SK-N-SH treated with all-trans-retinoic acid at 6 μM for 48 hours (cell line): ENCODE data around the gene GPC5.

Experiments
- ATAC-seq: fragments of 200-7000 bp; cut with Tn5 transposase; 3 replicates; pipeline ENCODE4 v1.9.1; 2020; ENCODE audit warnings: mild to moderate bottlenecking, moderate library complexity
- ARNTL ChIP-seq: fragments of 450-650 bp; formaldehyde crosslinking; IDR thresholded peaks from 2 replicates; pipeline ENCODE4 v1.5.0; 2020; ENCODE audit warnings: low read depth, mild to moderate bottlenecking, moderate library complexity, borderline replicate concordance
- BACH2 ChIP-seq: fragments of 250-450 bp; sonication (Bioruptor Pico); IDR thresholded peaks from 2 replicates; pipeline ENCODE4 v1.9.0; 2021; ENCODE audit warnings: mild to moderate bottlenecking, borderline replicate concordance
- CSDC2 ChIP-seq: fragments of 250-450 bp; sonication (Bioruptor Pico); IDR thresholded peaks from 2 replicates; pipeline ENCODE4 v1.5.0; 2020; ENCODE audit warnings: mild to moderate bottlenecking, moderate library complexity
- ESRRG ChIP-seq: fragments of 250-450 bp; sonication (Bioruptor Pico); IDR thresholded peaks from 2 replicates; pipeline ENCODE4 v1.6.1; 2021; ENCODE audit warnings: mild to moderate bottlenecking
- GLIS3 ChIP-seq: fragments of 250-450 bp; sonication (Bioruptor Pico); IDR thresholded peaks from 2 replicates; pipeline ENCODE4 v1.5.0; 2020; ENCODE audit warnings: mild to moderate bottlenecking, moderate library complexity
- ISL1 ChIP-seq: fragments of 250-450 bp; sonication (Bioruptor Pico); IDR thresholded peaks from 2 replicates; pipeline ENCODE4 v2.1.2; 2022; ENCODE audit warnings: mild to moderate bottlenecking, moderate library complexity
- OSR1 ChIP-seq: fragments of 250-450 bp; sonication (Bioruptor Pico); IDR thresholded peaks from 2 replicates; pipeline ENCODE4 v1.8.0; 2022; ENCODE audit warnings: moderate library complexity, mild to moderate bottlenecking, inconsistent platforms
- PPARA ChIP-seq: fragments of 250-450 bp; sonication (Bioruptor Pico); IDR thresholded peaks from 2 replicates; pipeline ENCODE4 v1.5.0; 2020; ENCODE audit warnings: mild to moderate bottlenecking, borderline replicate concordance
- RARB ChIP-seq: fragments of 250-450 bp; sonication (Bioruptor Pico); IDR thresholded peaks from 2 replicates; pipeline ENCODE4 v1.8.0; 2021; ENCODE audit warnings: mild to moderate bottlenecking, moderate library complexity
- SNAI2 ChIP-seq: fragments of 250-450 bp; sonication (Bioruptor Pico); IDR thresholded peaks from 2 replicates; pipeline ENCODE4 v1.5.0; 2020; ENCODE audit warnings: mild to moderate bottlenecking, moderate library complexity
- TCF4 ChIP-seq: fragments of 250-450 bp; sonication (Bioruptor Pico); IDR thresholded peaks from 2 replicates; pipeline ENCODE4 v1.8.0; 2021; ENCODE audit warnings: mild to moderate bottlenecking, moderate library complexity, borderline replicate concordance
- TOX ChIP-seq: fragments of 250-450 bp; sonication (Bioruptor Pico); IDR thresholded peaks from 2 replicates; pipeline ENCODE4 v1.8.0; 2021; ENCODE audit warnings: mild to moderate bottlenecking, moderate library complexity, borderline replicate concordance
- ZC3H10 ChIP-seq: fragments of 250-450 bp; sonication (Bioruptor Pico); IDR thresholded peaks from 2 replicates; pipeline ENCODE4 v1.5.1; 2021; ENCODE audit warnings: mild to moderate bottlenecking, moderate library complexity
- ZFP3 ChIP-seq: fragments of 250-450 bp; sonication (Bioruptor Pico); IDR thresholded peaks from 2 replicates; pipeline ENCODE4 v1.5.0; 2020; ENCODE audit warnings: mild to moderate bottlenecking, moderate library complexity
- ZFP30 ChIP-seq: fragments of 450-650 bp; formaldehyde crosslinking; IDR thresholded peaks from 2 replicates; pipeline ENCODE4 v1.5.0; 2022; ENCODE audit warnings: mild to moderate bottlenecking, moderate library complexity
- ZNF565 ChIP-seq: fragments of 450-650 bp; formaldehyde crosslinking; conservative IDR thresholded peaks from 2 replicates; pipeline ENCODE4 v1.5.0; 2020; ENCODE audit warnings: low read depth, mild to moderate bottlenecking, moderate library complexity
- ZNF70 ChIP-seq: fragments of 450-650 bp; formaldehyde crosslinking; IDR thresholded peaks from 2 replicates; pipeline ENCODE4 v1.5.0; 2020; ENCODE audit warnings: mild to moderate bottlenecking, moderate library complexity
- ZNF8 ChIP-seq: fragments of 450-650 bp; formaldehyde crosslinking; IDR thresholded peaks from 2 replicates; pipeline ENCODE4 v1.5.0; 2020; ENCODE audit warnings: mild to moderate bottlenecking, moderate library complexity
- TF ChIP-seq, protein P1 (sequence below): fragments of 250-450 bp; sonication (Bioruptor Pico); IDR thresholded peaks from 2 replicates; pipeline ENCODE4 v1.8.0; 2020; ENCODE audit warnings: mild to moderate bottlenecking, moderate library complexity, borderline replicate concordance
- TF ChIP-seq, protein P2 (sequence below): fragments of 250-450 bp; sonication (Bioruptor Pico); IDR thresholded peaks from 2 replicates; pipeline ENCODE4 v1.5.1; 2021; ENCODE audit warnings: mild to moderate bottlenecking, moderate library complexity
- TF ChIP-seq, protein P3 (sequence below): fragments of 250-450 bp; sonication (Bioruptor Pico); IDR thresholded peaks from 2 replicates; pipeline ENCODE4 v1.5.1; 2020; ENCODE audit warnings: low read depth, mild to moderate bottlenecking, moderate library complexity
- TF ChIP-seq, protein P4 (sequence below): fragments of 250-450 bp; sonication (Bioruptor Pico); IDR thresholded peaks from 2 replicates; pipeline ENCODE4 v1.5.0; 2020; ENCODE audit warnings: mild to moderate bottlenecking, moderate library complexity

GPC5 gene

DNA sequence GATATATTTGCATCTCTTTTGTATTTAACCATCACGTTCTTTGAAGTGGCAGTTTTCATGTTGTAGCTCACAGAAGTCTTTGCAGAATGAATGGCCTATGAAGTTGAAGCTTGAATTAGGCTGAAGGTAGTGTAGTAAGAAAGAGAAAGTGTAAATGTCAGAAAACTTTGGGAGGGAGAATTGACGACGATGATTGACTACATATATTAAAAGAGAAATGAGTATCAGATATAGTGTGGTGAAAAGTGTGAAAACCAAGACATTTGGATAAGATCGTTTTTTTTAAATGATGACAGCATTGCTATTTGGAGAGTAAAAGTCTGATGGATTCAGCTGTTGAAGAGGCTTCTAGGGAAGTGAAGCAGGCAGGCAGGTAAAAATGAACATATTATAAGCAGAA, 14.6 kb upstream of the GPC5 start:
- TF ChIP-seq ZC3H10 (CRISPR knock-in tag) (no peak), GLIS3 (CRISPR knock-in tag) (no peak), ZFP3 (CRISPR knock-in tag) (no peak), RARB (CRISPR knock-in tag) (no peak), CSDC2 (CRISPR knock-in tag) (no peak), ISL1 (no peak), ZFP30 (CRISPR knock-in tag) (no peak), OSR1 (no peak), PPARA (no peak), ZNF70 (CRISPR knock-in tag) (no peak), ZNF565 (no peak), ARNTL (CRISPR knock-in tag) (no peak), TOX (CRISPR knock-in tag) (no peak), TCF4 (CRISPR knock-in tag) (no peak)
- TF ChIP-seq, protein P1, sequence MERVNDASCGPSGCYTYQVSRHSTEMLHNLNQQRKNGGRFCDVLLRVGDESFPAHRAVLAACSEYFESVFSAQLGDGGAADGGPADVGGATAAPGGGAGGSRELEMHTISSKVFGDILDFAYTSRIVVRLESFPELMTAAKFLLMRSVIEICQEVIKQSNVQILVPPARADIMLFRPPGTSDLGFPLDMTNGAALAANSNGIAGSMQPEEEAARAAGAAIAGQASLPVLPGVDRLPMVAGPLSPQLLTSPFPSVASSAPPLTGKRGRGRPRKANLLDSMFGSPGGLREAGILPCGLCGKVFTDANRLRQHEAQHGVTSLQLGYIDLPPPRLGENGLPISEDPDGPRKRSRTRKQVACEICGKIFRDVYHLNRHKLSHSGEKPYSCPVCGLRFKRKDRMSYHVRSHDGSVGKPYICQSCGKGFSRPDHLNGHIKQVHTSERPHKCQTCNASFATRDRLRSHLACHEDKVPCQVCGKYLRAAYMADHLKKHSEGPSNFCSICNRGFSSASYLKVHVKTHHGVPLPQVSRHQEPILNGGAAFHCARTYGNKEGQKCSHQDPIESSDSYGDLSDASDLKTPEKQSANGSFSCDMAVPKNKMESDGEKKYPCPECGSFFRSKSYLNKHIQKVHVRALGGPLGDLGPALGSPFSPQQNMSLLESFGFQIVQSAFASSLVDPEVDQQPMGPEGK (CRISPR knock-in tag) = no peak
- TF ChIP-seq, protein P2, sequence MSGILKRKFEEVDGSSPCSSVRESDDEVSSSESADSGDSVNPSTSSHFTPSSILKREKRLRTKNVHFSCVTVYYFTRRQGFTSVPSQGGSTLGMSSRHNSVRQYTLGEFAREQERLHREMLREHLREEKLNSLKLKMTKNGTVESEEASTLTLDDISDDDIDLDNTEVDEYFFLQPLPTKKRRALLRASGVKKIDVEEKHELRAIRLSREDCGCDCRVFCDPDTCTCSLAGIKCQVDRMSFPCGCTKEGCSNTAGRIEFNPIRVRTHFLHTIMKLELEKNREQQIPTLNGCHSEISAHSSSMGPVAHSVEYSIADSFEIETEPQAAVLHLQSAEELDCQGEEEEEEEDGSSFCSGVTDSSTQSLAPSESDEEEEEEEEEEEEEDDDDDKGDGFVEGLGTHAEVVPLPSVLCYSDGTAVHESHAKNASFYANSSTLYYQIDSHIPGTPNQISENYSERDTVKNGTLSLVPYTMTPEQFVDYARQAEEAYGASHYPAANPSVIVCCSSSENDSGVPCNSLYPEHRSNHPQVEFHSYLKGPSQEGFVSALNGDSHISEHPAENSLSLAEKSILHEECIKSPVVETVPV (CRISPR knock-in tag) = no peak
- TF ChIP-seq, protein P3, sequence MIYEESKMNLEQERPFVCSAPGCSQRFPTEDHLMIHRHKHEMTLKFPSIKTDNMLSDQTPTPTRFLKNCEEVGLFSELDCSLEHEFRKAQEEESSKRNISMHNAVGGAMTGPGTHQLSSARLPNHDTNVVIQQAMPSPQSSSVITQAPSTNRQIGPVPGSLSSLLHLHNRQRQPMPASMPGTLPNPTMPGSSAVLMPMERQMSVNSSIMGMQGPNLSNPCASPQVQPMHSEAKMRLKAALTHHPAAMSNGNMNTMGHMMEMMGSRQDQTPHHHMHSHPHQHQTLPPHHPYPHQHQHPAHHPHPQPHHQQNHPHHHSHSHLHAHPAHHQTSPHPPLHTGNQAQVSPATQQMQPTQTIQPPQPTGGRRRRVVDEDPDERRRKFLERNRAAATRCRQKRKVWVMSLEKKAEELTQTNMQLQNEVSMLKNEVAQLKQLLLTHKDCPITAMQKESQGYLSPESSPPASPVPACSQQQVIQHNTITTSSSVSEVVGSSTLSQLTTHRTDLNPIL = no peak
- TF ChIP-seq, protein P4, sequence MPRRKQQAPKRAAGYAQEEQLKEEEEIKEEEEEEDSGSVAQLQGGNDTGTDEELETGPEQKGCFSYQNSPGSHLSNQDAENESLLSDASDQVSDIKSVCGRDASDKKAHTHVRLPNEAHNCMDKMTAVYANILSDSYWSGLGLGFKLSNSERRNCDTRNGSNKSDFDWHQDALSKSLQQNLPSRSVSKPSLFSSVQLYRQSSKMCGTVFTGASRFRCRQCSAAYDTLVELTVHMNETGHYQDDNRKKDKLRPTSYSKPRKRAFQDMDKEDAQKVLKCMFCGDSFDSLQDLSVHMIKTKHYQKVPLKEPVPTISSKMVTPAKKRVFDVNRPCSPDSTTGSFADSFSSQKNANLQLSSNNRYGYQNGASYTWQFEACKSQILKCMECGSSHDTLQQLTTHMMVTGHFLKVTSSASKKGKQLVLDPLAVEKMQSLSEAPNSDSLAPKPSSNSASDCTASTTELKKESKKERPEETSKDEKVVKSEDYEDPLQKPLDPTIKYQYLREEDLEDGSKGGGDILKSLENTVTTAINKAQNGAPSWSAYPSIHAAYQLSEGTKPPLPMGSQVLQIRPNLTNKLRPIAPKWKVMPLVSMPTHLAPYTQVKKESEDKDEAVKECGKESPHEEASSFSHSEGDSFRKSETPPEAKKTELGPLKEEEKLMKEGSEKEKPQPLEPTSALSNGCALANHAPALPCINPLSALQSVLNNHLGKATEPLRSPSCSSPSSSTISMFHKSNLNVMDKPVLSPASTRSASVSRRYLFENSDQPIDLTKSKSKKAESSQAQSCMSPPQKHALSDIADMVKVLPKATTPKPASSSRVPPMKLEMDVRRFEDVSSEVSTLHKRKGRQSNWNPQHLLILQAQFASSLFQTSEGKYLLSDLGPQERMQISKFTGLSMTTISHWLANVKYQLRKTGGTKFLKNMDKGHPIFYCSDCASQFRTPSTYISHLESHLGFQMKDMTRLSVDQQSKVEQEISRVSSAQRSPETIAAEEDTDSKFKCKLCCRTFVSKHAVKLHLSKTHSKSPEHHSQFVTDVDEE (CRISPR knock-in tag) = no peak
- ATAC-seq = no peak

DNA sequence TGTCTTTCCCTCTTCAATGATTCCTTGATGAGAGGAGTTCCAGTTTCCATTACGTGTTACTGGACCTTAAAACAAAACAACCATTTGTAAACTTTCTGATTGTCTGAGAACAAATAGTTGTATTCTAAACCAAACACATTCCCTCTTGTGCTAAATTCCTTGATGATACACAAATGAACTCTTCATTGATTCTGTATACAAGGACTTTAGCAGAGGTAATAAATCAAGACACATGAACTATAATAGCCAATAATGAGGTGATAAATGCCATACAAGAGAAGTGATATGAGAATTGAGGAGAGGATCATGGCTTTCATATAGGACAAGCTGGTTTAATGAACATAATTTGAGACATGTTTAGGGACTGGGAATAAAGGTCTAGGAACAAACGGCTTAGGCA, 13.5 kb upstream of the GPC5 start:
- ATAC-seq = no peak
- TF ChIP-seq ZC3H10 (CRISPR knock-in tag) (no peak), PPARA (no peak), ZFP3 (CRISPR knock-in tag) (no peak), TOX (CRISPR knock-in tag) (no peak), ZNF70 (CRISPR knock-in tag) (no peak), ESRRG (no peak), BACH2 (CRISPR knock-in tag) (no peak), TCF4 (CRISPR knock-in tag) (no peak), SNAI2 (CRISPR knock-in tag) (no peak), ZNF565 (no peak), ARNTL (CRISPR knock-in tag) (no peak), RARB (CRISPR knock-in tag) (no peak), GLIS3 (CRISPR knock-in tag) (no peak), ZNF8 (no peak), OSR1 (no peak)
- TF ChIP-seq, protein P2 (CRISPR knock-in tag) = no peak
- TF ChIP-seq, protein P4 (CRISPR knock-in tag) = no peak
- TF ChIP-seq, protein P3 = no peak
